Uterus (tissue), 2 donors: ENCODE data around the gene ZNF831.

ENCODE experiments used
- CTCF ChIP-seq, 4 experiments: fragments of 200-600 bp in 2 of 4; fragments of 450-650 bp in 2 of 4; sonication (generic) in 2 of 4; IDR thresholded peaks; one replicate each; pipeline ENCODE4 v1.5.1; 2016 to 2019; ENCODE audit warnings: antibody characterized with exemption in 4 of 4, mild to moderate bottlenecking in 2 of 4, moderate library complexity in 1 of 4
- POLR2A ChIP-seq, 2 donors: fragments of 450-650 bp; IDR thresholded peaks; one replicate each; pipeline ENCODE4 v1.6.1; 2016; ENCODE audit warnings: antibody characterized with exemption in 2 of 2, mild to moderate bottlenecking in 1 of 2, moderate library complexity in 1 of 2

- no peak for TF ChIP-seq CTCF (IDR thresholded peaks at IDR 0.05)
- no peak for TF ChIP-seq POLR2A (IDR thresholded peaks at IDR 0.05)
Measured at GRCh38 chr20:59192533-59192896, 28.9 kb downstream of the ZNF831 start.
